HPDE6-E6E7 (cell line): ENCODE results near the gene KMT2D.
"Not testable (repeated sequence)": the region's sequence is repeated elsewhere in the genome, so short reads cannot be mapped to it uniquely, and the experiment has no call there.

Experiments
- DNase-seq: peaks from one replicate; pipeline ENCODE4 v3.0.0; 2011; ENCODE audit warnings: missing footprints; ENCODE audit errors: extremely low spot score

Gene KMT2D

GRCh38 chr12:49088932-49089330 lies 28.3 kb upstream of the KMT2D start:
- DNase-seq, result no peak

GRCh38 chr12:49088150-49088931 lies 27.7 kb upstream of the KMT2D start:
- peak; percentile 82 for DNase-seq

DNA sequence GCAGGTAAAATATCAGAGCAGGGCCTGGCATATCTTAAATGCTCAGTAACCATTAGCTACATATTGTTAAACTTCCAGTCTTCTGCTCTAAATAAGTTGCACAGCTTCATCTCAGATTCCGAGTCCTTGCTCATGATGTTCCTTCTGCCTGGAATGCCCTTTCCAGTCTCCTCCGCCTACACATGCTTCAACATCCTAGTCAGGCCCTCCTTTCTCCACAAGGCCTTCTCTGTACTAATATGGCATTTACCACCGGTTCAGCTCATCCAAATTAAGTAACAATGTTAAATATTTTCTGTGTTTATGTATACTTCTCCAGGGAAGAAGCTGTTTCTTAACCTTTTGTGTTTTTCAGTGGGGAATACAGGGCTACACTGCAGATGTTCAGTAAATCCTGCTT lies 25.5 kb upstream of the KMT2D start:
- DNase-seq, result no peak

GRCh38 chr12:49084438-49084837 lies 23.8 kb upstream of the KMT2D start:
- no peak for DNase-seq

DNA sequence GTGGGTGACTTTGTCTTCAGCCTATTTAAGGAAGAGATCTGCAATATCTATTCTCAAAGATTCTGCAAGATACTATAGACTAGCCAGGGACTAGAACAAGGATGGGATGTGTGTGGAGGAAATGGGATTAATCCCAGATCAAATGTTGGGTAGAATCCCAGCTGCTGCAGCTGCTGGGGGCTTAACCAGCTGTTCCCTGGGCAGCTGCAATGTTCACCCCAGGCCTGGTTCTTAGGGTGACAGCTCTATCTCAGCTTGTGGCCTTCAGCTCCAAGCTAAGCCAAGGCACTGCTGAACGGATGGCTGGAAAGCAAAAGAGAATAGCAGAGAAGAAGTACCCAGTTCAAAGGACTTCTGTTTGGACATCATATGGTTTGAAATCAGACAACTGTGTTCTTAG lies 19.2 kb upstream of the KMT2D start:
- no peak for DNase-seq

DNA sequence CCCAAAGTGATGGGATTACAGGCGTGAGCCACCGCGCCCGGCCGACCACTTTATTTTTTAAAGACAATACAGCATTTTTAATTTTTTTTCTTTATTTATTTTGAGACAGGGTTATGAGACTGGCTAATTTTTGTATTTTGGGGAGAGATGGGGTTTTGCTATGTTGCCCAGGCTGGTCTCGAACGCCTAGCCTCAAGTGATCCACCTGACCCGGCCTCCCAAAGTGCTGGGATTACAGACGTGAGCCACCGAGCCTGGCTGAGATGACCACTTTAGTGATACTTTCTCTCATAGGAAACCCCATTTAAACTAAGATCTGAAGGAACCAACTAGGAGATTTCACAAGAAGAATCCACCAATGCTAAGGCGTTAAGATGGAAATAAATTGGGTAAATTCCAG lies 10.4 kb upstream of the KMT2D start:
- no peak for DNase-seq

- peak; percentile 97 for DNase-seq
Measured at GRCh38 chr12:49069507-49070346, 9.1 kb upstream of the KMT2D start, which contains the start of gene RHEBL1. TSS of gene RHEBL1 (minus strand) at chr12:49069979. CDS start at chr12:49069785, 194 bp downstream.

GRCh38 chr12:49068879-49069506 lies 8.4 kb upstream of the KMT2D start:
- DNase-seq, result no peak

GRCh38 chr12:49066120-49066519 lies 5.5 kb upstream of the KMT2D start:
- no peak for DNase-seq

DNA sequence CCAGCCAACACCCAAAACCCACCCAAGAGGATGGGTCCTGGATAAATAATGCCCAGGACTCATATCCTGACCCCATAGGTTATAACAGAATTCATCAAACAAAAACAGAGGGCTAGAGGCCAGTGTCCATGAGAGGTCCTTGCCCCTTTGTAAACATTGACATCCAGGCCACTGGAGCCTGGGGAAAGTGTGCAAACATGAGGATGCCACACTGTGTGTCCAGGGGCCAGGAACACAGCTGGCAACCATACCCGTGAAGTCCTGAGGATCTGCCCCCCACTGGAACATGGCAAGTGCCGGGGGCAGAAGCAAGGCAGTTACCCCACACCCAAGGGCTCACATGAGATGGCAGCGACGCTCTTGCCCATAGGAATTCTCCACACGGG lies 4.2 kb upstream of the KMT2D start:
- DNase-seq, result no peak

DNA sequence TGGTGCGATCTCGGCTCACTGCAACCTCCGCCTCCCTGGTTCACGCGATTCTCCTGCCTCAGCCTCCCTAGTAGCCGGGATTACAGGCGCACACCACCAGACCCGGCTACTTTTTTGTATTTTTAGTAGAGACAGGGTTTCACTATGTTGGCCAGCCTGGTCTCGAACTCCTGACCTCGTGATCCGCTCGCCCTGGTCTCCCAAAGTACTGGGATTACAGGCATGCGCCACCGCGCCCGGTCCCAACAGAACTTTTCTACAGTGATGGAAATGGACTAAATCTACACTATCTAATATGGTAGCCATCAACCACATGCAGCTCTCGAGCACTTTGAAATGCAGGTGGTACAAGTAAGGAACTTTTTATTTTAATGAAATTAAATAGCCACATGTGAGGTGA lies 1.3 kb upstream of the KMT2D start:
- not testable (repeated sequence) for DNase-seq

DNA sequence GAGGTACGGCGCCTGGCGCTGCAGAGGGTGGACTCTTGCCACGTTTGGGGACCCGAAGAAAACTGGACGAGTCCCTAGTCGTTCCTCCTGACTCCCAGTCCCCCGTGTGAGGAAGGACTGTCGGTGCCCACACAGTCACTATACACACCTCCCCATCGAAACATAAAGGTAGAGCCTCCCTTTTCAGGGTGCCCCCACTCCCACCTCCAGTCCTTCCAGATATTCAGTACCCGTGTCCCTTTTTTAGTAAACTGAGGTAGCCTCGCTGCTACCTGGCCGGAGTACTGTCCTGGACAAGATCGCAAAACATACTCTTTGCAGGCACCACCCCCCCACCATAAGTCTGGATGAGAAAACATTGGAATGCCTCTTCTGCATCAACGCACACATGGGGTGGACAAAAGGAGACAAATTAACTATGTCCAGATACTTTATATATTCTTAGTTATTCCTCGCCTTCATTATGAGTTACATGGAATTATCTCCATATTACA lies 610 bp upstream of the KMT2D start:
- DNase-seq, result no peak

DNA sequence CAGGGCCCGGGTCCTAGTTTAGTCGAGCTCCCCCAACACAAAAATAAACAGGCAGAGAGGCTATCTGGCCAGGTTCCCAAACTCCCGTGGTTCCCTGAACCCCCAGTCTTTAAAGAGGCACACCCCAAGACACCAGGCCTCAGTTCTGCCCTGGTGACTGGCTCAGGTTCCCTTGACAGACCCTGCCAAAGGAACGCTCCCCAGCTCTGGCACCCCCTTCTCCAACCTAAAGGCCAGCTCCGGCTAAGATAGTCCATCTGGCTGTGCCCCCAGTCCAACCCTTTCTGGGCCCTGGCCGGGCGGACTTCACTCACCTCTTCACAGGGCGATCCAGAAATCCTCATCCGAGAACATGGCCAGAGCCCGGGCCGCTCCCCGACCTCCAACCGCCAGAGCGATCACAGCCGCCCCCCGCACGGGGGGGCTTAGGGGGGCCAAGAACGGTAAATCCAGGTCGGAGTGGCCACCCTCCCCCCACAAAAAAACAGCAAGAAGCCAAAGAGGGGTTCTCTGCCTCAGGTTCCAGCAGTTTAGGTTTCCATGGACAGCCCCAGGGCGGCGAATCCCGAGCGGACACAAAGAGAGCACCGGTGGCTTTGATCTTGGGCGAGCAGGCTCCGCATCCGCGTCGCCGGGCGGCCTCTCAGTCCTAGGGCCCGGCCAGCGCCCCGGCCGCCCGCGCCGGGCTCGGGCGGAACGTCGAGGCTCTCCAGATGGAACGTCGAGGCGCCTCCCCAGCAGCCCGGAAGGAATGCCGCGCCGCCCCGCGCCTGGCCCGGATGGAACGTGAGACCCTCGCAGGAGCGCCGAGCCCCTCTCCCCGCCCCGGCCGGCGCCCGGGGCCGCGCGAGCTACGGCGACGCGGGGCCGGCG lies 1.1 kb downstream of the KMT2D start:
- no peak for DNase-seq

DNA sequence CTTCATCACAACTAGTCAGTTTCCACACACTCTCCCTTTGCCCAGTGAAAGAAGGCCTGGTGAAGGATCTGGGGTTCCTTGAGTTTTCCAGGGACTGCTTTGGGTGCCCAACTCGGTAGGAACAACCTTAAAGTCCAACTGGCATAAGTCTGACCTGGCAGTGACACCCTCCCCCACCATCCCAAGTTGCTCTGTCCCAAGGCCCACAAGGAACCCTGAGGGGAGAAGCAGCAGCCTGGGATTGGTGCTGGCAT lies 1.6 kb downstream of the KMT2D start:
- no peak for DNase-seq

- no peak for DNase-seq
Measured at GRCh38 chr12:49058366-49059044, 2.1 kb downstream of the KMT2D start.

- DNase-seq, result no peak
Measured at GRCh38 chr12:49057888-49058287, 2.7 kb downstream of the KMT2D start.

- no peak for DNase-seq
Measured at GRCh38 chr12:49055978-49056754, 4.4 kb downstream of the KMT2D start.

DNA sequence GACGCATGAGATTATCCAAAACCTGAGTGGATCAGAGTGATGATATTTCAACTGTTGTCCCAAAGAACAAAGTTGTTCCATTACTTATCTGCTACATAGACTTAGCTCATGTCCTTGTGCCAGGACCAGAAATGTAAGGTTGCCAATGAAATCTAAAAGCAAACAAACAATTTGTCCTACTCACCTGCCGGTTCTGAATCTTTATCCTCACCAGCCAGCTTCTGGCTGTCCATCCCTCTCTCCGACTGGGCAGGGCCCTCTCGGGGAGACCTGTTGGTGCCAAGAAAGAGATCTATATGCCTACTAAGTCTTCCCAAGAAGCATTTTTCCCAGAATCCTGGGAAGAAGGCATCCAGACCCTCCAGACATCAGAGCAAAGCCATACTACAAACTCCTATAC lies 5.5 kb downstream of the KMT2D start:
- no peak for DNase-seq

DNA sequence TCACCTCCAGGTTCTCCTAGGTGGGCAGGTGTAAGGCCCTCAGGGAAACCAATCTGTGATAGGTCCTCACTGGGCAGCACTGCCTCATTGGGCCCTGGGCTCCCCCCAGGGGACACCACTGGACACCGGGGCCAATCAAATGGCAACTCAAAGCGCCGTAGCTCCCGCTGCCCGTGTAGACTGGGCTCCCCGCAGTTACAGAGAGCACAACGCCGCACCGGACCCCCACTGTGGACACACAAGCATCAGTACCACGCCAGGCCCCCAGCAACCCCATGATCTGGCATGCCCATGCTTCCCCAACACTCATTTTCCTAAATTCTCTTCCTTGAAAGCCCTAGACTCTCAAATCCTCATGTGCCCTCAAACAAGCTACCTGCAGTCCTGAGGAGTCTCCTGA lies 6.1 kb downstream of the KMT2D start:
- no peak for DNase-seq

GRCh38 chr12:49054096-49054495 lies 6.5 kb downstream of the KMT2D start:
- DNase-seq, result no peak
